DMS114 treated with DMSO at 0.1 percent for 48 hours (cell line): ENCODE measurements around the gene TEKT3.
A peak's percentile ranks its signal among the peaks of the same experiment; 100 is the strongest.

Experiments
- DNase-seq: peaks from one replicate; lab custom pipeline; 2025; ENCODE audit not compliant: unreplicated experiment; lab: John Stamatoyannopoulos, UW

TEKT3 gene

DNA sequence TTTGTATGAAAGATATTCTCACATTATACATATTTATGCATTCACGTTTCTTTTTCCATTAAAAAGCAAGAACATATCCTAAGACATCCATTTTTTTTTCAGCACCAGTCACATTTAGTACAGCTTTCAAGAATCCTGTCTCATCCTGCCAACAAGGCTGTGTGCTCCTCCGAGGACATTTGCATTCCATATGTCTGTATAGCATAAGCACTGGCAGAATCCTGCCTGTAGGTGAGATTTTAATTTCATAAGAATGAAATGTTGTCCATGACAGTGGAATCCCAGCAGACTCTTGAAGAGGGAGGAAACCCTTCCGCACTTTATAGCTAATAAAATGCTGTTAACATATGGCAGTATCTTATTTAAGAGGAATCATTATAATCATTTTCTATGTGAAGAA, 73.4 kb downstream of the TEKT3 start:
- DNase-seq: no peak

DNA sequence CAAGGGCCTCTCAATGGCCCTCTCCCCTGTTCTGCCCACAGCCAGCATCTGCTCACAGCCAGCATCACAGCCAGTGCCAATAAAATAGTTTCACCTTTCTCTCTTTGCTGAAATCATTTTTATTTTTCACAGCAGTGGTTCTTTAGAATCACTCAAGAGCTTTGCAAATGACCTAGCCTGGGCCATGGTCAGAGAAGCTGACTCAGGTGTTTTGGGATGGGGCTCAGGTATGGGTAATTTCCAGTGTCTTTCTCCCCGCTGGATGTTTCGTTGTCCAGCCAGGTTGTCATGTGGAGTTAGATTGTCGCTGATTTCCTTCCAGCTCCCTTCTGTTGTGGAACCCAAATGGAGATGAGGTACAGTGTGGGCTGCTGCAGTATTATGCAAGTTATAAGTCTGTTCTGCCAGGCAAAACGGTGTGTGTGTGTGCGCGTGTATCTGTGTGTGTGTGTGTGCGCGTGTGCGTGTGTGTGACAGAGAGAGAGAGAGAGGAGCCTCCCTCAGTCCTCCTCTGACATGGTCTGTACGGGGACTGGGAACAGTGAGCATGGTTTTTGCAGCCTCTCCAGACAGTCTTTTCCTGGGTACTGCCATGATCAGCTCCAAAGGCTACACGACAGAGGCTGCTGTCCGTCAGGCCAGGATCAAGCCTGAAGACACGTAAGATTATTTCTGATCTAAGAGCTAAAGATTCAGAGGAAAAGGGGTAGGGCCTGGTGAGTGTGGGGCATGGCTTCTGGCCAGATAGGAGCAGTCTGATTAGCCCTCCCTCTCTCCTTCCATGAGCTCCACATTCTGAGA, 74.9 kb downstream of the TEKT3 start:
- no peak for DNase-seq

DNA sequence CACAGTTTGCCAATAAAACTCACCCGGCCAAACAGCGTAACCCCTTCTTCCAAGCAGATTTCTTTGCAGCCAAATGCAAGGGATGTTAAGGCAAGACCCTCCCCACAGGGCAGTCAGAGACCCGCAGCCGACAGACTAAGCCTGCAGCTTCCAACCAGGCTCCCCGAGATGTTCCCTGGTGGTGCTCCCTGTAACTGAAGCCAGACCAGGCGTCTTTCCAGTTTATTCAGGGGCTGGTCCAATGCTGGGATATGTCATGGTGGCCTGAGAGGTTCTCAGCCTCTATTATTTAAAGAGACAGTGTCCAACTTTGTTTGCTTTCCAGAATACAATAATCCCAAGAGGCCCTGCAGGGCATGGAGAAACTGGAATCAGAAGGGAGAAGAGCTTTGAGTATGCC, 76.3 kb downstream of the TEKT3 start, which contains the start of gene PMP22:
Gene PMP22 (minus strand): TSS at position 196 of the 400 bp plus-strand sequence. CDS start 4,599 bp downstream, outside the sequence.
- no peak for DNase-seq

DNA sequence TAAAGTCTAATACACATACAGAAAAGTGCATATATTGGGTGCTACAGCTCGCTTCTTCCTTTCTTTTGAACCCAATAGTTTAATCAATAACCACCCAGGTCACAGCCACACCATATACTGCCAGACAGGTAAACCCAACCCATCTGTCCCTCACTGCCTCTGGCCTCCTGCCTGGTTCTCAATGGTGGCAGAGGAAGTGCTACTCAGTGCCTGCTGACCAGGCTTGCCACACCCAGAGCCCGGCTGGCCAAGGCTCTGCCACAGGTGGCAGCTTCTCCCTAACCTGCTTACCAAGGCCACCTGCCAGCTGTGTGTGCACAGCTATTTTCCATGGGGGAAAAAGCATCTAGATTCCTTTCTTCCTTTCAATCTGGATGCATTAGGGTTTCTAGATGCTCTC, 76.9 kb downstream of the TEKT3 start:
- no peak for DNase-seq

DNA sequence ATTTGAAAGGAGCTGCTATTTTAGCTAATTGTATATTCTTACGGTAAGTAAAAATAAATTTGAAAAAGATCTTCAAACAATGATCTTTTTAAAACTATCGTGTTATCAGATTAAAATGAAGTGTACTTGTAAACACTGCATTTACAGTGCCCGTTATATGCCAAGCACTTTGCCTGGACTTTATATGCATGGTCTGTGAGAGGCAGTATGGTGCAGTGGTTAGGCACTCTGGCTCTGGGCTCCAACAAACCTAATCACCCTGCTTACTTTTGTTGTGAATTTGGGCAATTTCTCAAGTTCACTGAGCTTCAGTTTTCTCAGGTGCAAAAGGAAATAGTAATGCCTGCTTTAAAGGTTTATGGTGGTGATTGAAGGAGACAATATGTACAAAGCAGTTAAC, 77.7 kb downstream of the TEKT3 start:
- DNase-seq: no peak

DNA sequence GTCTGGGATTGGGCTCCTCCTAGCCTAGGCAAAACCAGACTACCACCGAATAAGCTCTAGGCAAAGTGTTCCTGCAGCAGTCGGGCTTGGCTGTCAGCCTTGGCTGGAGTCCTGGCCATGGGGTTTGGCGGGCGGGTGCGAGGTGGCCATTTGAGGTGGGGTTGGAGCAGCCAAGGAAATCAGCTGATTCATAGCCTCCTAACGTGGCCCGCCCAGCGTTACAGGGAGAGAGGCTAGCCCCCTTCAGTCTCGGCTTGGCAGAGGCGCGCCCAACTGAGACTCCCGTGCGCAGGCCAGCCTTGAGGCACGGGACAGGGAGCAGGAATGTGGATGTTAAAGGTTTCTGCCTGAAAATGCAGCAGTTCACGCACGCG, 78.2 kb downstream of the TEKT3 start:
- DNase-seq: no peak

DNA sequence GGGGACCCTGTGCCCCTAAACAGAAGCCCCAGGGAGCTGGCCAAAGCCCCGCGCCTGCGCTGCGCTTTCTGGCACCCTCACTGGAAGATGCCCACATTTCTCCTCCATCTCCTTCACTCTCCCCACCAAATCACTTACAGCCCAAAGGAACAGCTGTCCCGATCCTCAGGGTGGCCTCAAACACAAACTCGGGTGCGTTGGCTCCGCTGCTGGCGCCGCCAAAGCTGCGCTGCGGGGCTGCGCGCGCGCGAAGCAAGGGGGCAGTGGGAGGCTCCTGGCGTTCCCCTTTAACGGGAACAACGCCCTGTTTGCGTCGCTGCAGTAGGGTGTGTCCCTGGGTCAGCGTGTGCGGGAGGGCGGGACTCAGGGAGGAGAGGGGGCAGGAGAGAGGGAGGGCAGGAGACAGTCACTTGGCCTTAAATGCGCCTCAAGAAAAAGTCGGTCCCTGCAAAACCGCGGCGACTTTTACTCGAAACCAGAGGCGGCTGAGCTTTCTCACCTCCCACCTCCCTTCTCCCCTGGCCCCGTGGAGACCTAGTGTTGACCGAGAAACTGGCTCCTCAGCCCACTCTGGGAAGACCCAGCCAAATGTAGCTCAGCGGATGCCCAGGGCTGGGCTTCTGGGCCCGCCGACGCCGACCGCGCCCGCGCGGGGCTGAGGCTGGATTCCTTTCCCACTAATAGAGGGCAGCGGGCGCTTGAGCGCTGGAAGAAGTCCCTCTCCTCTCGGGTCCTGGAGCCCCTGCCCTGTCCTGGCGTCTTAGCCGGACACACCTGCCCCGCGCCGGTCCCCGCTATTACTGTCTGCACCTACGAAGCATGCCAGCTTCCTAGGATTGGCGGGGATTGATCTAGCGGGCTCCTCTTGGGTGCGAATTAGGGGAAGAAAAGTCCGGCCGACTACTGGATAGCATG, 78.8 kb downstream of the TEKT3 start:
- peak; percentile 12 for DNase-seq

DNA sequence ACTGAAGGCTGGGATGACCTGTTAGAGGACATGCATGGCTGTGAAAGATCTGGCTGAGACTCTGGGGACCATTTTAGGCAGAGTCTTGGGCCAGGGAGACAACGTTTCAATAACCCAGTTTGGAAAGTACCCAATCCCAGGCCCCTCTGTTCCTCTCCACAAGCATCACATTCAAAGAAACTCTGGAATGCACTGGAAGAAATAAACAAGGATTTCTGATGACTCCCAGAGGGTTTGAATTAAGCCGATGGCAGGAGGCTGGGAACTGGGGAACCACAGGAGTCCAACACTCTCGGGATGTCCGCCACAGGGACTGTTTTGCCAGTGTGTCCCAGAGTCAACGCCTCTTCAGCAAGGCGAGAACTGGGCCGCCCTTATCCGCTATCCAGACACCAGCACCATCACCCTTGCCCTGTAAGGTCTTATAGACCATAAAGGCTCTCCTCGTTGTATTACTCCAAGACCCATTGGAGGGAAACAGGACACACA, 79.6 kb downstream of the TEKT3 start:
- no peak for DNase-seq

DNA sequence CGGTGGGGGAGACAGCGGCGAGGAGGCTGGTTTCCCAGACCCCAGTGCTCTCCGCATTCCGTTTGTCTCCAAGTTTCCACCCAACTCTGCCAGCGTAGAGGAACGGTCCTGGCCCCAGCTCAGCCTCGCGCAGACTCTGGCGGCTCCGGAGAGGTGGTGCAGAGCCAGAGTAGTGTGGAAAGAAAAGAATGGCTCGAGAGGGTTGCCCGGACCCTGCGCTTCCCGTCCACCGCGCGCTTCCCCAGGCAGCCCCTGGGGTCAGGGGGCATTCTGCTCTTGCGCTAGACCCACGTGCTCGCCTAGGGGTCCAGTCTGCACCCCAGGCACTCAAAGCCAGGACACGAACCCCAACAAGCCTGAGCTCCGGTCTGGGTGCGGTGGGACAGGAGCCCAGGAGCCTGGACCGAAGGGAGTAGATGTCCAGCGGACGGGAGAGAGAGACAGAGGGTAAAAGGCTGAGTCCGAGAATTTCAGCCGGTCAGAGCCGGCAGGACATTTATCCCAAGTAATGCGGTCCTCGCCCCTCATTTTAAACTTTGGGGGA, 80.1 kb downstream of the TEKT3 start:
- DNase-seq: peak; percentile 0

DNA sequence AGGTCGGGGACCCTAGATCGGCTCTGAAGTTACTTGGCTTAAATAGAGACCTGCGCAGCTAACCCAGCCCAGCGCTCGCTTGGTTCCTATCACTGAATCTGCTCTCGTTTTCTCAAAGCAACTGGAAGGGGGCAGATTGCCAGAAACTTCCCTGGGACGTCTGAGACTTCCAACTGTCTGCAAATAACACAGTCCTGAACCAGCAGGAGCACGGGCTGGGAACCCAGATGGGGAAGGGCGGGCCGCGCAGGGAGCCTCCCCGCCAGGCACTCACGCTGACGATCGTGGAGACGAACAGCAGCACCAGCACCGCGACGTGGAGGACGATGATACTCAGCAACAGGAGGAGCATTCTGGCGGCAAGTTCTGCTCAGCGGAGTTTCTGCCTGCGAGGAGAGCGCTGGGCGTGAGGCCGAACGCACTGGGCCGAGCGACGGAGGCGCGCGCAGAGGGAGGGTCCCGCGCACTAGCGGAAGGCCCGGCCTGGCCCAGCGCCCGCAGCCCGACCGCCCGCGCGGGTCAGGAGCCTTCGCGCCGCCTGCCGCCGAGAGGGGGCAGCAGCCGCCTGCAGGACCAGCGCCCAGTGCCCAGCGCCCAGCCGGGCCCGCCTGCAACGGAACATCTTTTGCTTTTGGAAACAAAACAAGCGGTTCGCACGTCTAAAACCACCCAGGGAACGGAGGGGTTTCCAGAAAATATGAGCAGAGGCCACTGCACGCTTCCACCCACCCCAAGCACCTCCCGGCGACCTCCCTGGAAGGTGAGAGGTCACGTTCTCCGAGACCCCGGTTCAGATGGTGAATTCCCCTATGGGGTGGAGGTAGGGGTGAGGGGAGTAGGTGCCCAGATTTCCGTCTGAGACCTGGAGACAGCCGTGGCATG, 80.8 kb downstream of the TEKT3 start:
- no peak for DNase-seq

DNA sequence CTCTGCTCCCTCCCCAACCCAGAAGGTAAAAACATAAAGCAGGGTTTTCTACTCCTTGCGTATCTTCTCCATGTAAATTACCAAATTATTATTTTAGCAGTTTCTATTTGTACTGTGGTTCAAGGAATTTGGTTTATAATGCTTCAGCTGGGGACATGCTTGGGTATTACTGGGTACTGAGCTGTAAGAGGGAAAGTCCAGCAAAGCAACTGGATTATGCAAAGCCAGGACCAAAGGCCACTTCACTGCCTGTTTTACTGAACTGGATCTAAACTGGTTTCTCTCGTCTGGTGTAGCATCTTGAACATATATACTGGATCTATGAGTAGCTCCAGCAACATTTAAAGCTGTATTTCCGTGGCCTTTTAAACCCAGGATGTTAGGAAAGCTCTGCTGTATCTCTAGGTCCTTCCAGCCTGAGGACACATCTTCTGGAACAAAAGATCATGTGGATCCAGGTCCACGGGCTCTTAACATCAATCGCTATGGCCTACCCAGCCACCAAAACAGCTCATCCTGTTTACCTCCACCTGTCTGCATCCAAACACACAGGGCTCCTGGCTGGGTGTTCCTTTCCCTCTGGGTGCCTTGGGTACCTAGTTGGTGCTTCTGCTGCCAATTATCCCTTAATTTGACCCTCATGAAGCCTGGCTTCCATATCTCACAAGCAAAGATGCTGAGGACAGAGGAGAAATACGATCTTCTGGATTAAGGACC, 83.4 kb downstream of the TEKT3 start:
- DNase-seq: no peak

DNA sequence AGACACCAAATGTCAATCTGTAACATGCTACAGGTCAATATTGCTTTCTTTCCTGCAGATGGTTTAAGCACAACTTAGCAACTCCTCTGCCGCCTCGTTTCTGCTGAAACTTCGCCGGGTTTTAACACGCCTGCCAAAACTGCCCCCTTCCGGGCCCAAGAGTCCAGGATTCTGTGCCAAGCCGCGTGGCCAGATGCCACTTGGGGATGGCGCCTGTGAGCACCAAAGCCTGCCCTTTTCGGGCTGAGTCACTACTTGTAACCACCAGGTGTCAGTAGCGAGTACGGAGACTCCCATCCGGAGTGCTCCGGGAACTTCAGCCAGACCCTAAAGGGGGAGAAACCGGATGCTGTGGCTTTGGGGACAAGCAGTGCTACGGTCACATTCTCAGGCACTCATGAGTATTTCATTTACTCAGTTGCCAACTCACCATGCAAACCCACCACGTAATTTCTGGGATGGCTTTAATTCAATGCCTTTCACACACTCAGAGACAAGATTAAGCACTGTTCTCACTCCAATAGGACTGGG, 84.1 kb downstream of the TEKT3 start:
- DNase-seq: no peak

DNA sequence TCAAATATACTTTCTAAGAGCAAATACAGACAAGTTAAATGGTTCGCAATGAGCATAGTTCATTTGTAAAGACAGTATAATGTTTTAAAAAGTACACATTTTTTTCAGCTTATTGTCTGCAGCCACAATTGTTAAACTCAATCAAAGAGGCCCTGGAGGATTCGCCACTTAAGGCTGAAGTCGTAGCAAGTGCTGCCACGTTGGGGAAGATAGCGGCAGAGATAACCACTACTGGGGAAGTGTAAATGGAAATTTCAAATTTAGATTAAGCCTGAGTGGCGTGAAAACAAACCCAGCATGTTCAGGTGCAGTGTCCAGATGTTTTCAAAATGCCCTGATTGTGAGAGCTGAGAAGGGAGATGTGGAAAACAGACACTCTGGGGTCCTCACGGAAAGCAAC, 84.7 kb downstream of the TEKT3 start:
- DNase-seq: no peak

DNA sequence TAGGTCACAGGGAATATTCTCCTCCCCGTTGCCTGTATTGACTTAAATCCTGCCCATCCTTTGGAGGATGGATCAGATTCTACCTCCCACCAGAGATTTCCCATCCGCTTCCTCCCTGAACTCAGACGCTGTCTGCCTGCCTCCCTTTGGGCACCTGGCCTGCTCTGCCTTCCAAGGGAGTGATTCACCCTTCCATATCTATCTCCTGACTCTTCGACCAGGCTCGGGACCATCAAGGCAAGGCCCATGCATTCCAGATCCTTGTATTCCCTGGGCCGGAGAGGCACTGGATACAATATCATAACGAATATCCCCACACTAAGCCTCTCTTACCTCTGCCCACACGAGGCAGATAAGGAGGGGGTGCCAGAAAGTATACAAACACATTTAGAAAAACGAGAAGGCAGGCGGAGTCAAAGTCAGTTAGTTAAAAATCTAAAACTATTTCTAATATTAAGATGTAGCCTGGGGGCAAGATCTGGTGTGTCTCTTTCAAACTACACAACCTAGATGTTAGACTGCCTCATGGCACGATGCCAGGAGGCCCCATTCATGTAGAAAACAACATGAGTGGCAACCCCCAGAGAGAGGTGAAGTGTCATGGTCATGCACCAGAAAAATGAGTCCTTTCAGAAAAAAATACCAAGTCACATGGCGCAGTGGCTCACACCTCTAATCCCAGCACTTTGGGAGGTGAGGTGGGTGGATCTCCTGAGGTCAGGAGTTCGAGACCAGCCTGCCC, 85.5 kb downstream of the TEKT3 start:
- DNase-seq: no peak
